ENCODE measurements around the gene KMT2E. TPM values are rescaled to one million over a fixed set of nuclear protein-coding genes. Genes with fewer than 3 reads are reported as not detected.

Gene KMT2E
- total RNA-seq, 1 donor from 2014 or later = 43.0 TPM

- TF ChIP-seq CTCF (IDR thresholded peaks at IDR 0.05) = no peak
- H3K4me1 ChIP-seq = peaks cover 0 to 56% of the 10 kb centered on the region in 2 donors
- intact Hi-C loops (cut with DNase I) = loop anchor here (5.0 to 10.0 kb wide), 6 partner anchors 58 to 1304 kb away; partner anchors contain the start of genes NAMPT and RINT1
These were observed 33.6 kb upstream of the KMT2E start for GRCh38 chr7:104980440-104980839.

GRCh38 chr7:104980841-104981671 is 32.9 kb upstream of the KMT2E start:
- TF ChIP-seq CTCF (IDR thresholded peaks at IDR 0.05) = peak; percentile 64 to 77 (median 67)
- Histone ChIP-seq H3K4me1 (peaks cover 0 to 59% of the 10 kb centered on the region in 2 donors), H3K4me3 (no peak overlapping the region), H3K36me3 (no peaks in the 10 kb centered on the region), H3K9me3 (no peaks in the 10 kb centered on the region), H3K27ac (peak overlapping the region; percentile 75 to 91), H3K27me3 (no peaks in the 10 kb centered on the region)
- DNase-seq (ENCODE audit: low spot score in 2 of 2) = no peak
- intact Hi-C loops (cut with DNase I) = loop anchor here (5.0 to 10.0 kb wide), 6 partner anchors 59 to 1304 kb away; partner anchors contain the start of genes NAMPT and RINT1

More at GRCh38 chr7:104980440-104980839, 33.6 kb upstream of the KMT2E start:
- H3K27ac ChIP-seq = peak overlapping the region; percentile 75 to 91
- no peaks in the 10 kb centered on the region for H3K36me3 ChIP-seq
- H3K9me3 ChIP-seq = no peaks in the 10 kb centered on the region
- no peak for DNase-seq (ENCODE audit: low spot score in 2 of 2)
- no peak overlapping the region for H3K4me3 ChIP-seq
- no peaks in the 10 kb centered on the region for H3K27me3 ChIP-seq

- intact Hi-C loops (cut with DNase I) = loop anchor here (5.0 to 10.0 kb wide), 6 partner anchors 59 to 1303 kb away; partner anchors contain the start of genes NAMPT and RINT1
- Histone ChIP-seq H3K27ac (peak overlapping the region; percentile 91 to 98), H3K4me1 (peaks cover 5 to 55% of the 10 kb centered on the region in 2 donors), H3K27me3 (no peaks in the 10 kb centered on the region), H3K4me3 (no peak overlapping the region), H3K36me3 (no peaks in the 10 kb centered on the region), H3K9me3 (no peaks in the 10 kb centered on the region)
- no peak for DNase-seq (ENCODE audit: low spot score in 2 of 2)
- no peak for TF ChIP-seq CTCF (IDR thresholded peaks at IDR 0.05)
These were observed 32.4 kb upstream of the KMT2E start for GRCh38 chr7:104981672-104982037.

GRCh38 chr7:104982308-104983075 is 31.5 kb upstream of the KMT2E start:
- TF ChIP-seq CTCF (IDR thresholded peaks at IDR 0.05) = no peak
- Histone ChIP-seq H3K4me3 (peak overlapping the region; percentile 65 to 69), H3K9me3 (no peaks in the 10 kb centered on the region), H3K27me3 (no peaks in the 10 kb centered on the region), H3K36me3 (no peaks in the 10 kb centered on the region), H3K4me1 (peaks cover 6 to 50% of the 10 kb centered on the region in 2 donors), H3K27ac (peak overlapping the region; percentile 91 to 98)
- no peak for DNase-seq (ENCODE audit: low spot score in 2 of 2)
- intact Hi-C loops (cut with DNase I) = loop anchor here (1.0 to 10.0 kb wide), 7 partner anchors 32 to 1302 kb away; partner anchors contain the start of genes KMT2E, NAMPT and RINT1

GRCh38 chr7:104983076-104983577 is 30.9 kb upstream of the KMT2E start:
- Histone ChIP-seq H3K9me3 (no peaks in the 10 kb centered on the region), H3K36me3 (no peaks in the 10 kb centered on the region), H3K4me1 (peaks cover 6 to 49% of the 10 kb centered on the region in 2 donors), H3K27ac (peak overlapping the region; percentile 91 to 98), H3K27me3 (no peaks in the 10 kb centered on the region), H3K4me3 (peak overlapping the region; percentile 65 to 69)
- intact Hi-C loops (cut with DNase I) = loop anchor here (1.0 to 10.0 kb wide), 7 partner anchors 31 to 1302 kb away; partner anchors contain the start of genes KMT2E, NAMPT and RINT1
- DNase-seq (ENCODE audit: low spot score in 2 of 2) = no peak
- TF ChIP-seq CTCF (IDR thresholded peaks at IDR 0.05) = no peak
